MCF 10A (cell line): ENCODE data around the gene PDLIM7. TPM values are rescaled to one million over a fixed set of nuclear protein-coding genes. Genes with fewer than 3 reads are reported as not detected.
A peak's percentile ranks its signal among the peaks of the same experiment; 100 is the strongest.

Source experiments
- BruUV-seq: library from RNA; stranded (reverse); fragments of 400-500 nt; replicated peaks from 2 replicates; lab custom pipeline; 2021; lab: Mats Ljungman, UMichigan
- CTCF ChIA-PET: fragments of 300-600 bp; sonication (Branson Sonifier 250); formaldehyde crosslinking; extraction: SDS; loops from one replicate; lab custom pipeline; 2021; ENCODE audit warnings: antibody characterized with exemption, inconsistent platforms; lab: Yijun Ruan, JAX
- POLR2A ChIA-PET: fragments of 300-600, 350-650 bp; sonication (Branson Sonifier 250); formaldehyde crosslinking; extraction: SDS; loops from one replicate; lab custom pipeline; 2020; ENCODE audit warnings: antibody characterized with exemption, inconsistent platforms; lab: Yijun Ruan, JAX
- DNase-seq: peaks from one replicate; pipeline ENCODE4 v3.0.0-alpha.2; 2018; ENCODE audit not compliant: unreplicated experiment
- H3K27ac Mint-ChIP-seq: one replicate; pipeline ENCODE4 v1.8.0; 2022; ENCODE audit warnings: mild to moderate bottlenecking, low read depth, mixed read lengths; ENCODE audit not compliant: unreplicated experiment
- H3K27me3 Mint-ChIP-seq: one replicate; pipeline ENCODE4 v1.8.0; 2022; ENCODE audit warnings: mixed read lengths; ENCODE audit not compliant: insufficient read depth, unreplicated experiment
- H3K36me3 Mint-ChIP-seq: one replicate; pipeline ENCODE4 v1.8.0; 2022; ENCODE audit warnings: mild to moderate bottlenecking, moderate library complexity, mixed read lengths; ENCODE audit not compliant: insufficient read depth, unreplicated experiment
- H3K4me1 Mint-ChIP-seq: one replicate; pipeline ENCODE4 v1.8.0; 2022; ENCODE audit warnings: mixed read lengths; ENCODE audit not compliant: insufficient read depth, unreplicated experiment
- H3K4me3 Mint-ChIP-seq: one replicate; pipeline ENCODE4 v1.8.0; 2022; ENCODE audit warnings: mild to moderate bottlenecking, moderate library complexity, mixed read lengths; ENCODE audit not compliant: unreplicated experiment
- H3K9me3 Mint-ChIP-seq: one replicate; pipeline ENCODE4 v1.8.0; 2022; ENCODE audit warnings: mixed read lengths; ENCODE audit not compliant: unreplicated experiment
- intact Hi-C: fragments of 100-400 bp; cut with micrococcal nuclease; formaldehyde crosslinking; loops from 2 replicates; pipeline ENCODE4 v1.14.1; 2022
- total RNA-seq: library from RNA; stranded (reverse); gene quantifications from 2 replicates; pipeline ENCODE4 v1.2.3, GENCODE V29; 2022
- TF ChIP-seq, protein P1 (sequence below): fragments of 200-600 bp; IDR thresholded peaks from one replicate; pipeline ENCODE4 v1.8.0; 2022; ENCODE audit warnings: antibody characterized with exemption, mild to moderate bottlenecking; ENCODE audit not compliant: unreplicated experiment

PDLIM7 gene
- total RNA-seq, 1 experiment from 2014 or later, result 257 TPM

DNA sequence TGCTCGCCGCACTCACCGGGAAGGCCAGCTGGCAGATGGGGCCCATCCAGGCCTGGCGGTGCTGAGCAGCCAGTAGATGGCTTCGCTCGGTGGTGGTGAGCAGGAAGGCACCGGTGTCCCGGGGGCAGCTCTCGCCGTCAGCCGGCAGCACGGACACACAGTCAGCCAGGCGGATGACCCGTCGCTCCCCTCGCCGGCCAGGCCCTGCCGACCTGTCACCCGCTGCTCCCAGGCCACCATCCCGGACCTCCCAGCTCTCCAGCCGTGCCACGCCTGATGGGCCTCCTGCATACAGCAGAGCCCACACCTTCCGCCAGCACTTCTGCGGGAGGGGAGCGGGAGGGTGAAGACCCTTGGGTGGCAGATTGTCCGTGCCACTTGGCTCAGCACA, 10.8 kb upstream of the PDLIM7 start:
- ChIA-PET CTCF (interaction anchor here (0.8 to 3.0 kb wide), 6 partner anchors 10 to 616 kb away, joined by 3 to 10 read pairs (median 4); partner anchors contain the start of gene PDLIM7), POLR2A (interaction anchor here (1.2 kb wide), 1 partner anchor 9 kb away, joined by 3 read pairs; no protein-coding TSS in a partner anchor)
- TF ChIP-seq, protein P1, sequence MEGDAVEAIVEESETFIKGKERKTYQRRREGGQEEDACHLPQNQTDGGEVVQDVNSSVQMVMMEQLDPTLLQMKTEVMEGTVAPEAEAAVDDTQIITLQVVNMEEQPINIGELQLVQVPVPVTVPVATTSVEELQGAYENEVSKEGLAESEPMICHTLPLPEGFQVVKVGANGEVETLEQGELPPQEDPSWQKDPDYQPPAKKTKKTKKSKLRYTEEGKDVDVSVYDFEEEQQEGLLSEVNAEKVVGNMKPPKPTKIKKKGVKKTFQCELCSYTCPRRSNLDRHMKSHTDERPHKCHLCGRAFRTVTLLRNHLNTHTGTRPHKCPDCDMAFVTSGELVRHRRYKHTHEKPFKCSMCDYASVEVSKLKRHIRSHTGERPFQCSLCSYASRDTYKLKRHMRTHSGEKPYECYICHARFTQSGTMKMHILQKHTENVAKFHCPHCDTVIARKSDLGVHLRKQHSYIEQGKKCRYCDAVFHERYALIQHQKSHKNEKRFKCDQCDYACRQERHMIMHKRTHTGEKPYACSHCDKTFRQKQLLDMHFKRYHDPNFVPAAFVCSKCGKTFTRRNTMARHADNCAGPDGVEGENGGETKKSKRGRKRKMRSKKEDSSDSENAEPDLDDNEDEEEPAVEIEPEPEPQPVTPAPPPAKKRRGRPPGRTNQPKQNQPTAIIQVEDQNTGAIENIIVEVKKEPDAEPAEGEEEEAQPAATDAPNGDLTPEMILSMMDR, result no peak
- no peaks in the 10 kb centered on the region for H3K27me3 Mint-ChIP-seq
- no peaks in the 10 kb centered on the region for H3K9me3 Mint-ChIP-seq
- no peak overlapping the region for H3K27ac Mint-ChIP-seq
- H3K4me1 Mint-ChIP-seq, result peaks cover 2% of the 10 kb centered on the region
- peaks cover 30% of the 10 kb centered on the region for H3K36me3 Mint-ChIP-seq
- intact Hi-C loops, result no loop called here
- H3K4me3 Mint-ChIP-seq, result no peak overlapping the region
- no peak for DNase-seq
- no TSS peak for BruUV-seq

DNA sequence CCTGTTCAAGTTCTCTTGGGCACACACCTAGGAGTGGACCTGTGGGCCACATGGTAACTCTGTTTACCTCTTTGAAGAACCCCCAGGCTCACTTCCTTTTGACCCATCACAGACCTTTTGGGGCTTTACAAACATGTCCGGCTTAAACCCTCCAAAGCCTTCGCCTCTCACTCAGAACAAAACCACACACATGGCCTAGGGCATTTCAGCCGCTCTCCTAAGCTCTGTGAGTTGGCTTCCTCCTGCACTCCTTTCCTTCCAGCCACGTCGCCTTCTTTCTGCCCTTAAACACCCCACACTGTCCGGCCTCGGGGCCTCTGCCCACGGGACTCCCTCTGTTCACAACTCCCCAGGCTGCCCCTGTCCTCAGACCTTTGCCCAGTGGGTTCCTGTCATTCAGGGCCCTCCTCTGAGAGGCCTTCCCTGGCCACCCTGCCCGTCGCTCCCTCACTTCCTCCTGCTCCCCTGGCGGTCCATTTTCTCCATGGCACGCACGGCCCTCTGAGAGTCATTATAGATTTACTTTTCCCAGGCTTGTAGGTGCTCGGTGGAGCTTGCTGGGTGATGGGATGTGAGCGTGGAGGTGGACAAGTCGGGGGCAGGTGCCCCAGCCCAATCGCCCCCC, 10.3 kb upstream of the PDLIM7 start:
- TF ChIP-seq, protein P1, result no peak
- CTCF ChIA-PET, result interaction anchor here (0.8 to 3.0 kb wide), 9 partner anchors 10 to 394 kb away, joined by 3 to 12 read pairs (median 4); partner anchors contain the start of gene PDLIM7
- H3K4me3 Mint-ChIP-seq, result no peak overlapping the region
- BruUV-seq, result no TSS peak
- intact Hi-C loops, result no loop called here
- peaks cover 7% of the 10 kb centered on the region for H3K4me1 Mint-ChIP-seq
- peaks cover 25% of the 10 kb centered on the region for H3K36me3 Mint-ChIP-seq
- no peak overlapping the region for H3K27ac Mint-ChIP-seq
- H3K27me3 Mint-ChIP-seq, result no peaks in the 10 kb centered on the region
- POLR2A ChIA-PET, result interaction anchor here (1.0 kb wide), 1 partner anchor 10 kb away, joined by 4 read pairs; no protein-coding TSS in a partner anchor
- DNase-seq, result no peak
- no peaks in the 10 kb centered on the region for H3K9me3 Mint-ChIP-seq

DNA sequence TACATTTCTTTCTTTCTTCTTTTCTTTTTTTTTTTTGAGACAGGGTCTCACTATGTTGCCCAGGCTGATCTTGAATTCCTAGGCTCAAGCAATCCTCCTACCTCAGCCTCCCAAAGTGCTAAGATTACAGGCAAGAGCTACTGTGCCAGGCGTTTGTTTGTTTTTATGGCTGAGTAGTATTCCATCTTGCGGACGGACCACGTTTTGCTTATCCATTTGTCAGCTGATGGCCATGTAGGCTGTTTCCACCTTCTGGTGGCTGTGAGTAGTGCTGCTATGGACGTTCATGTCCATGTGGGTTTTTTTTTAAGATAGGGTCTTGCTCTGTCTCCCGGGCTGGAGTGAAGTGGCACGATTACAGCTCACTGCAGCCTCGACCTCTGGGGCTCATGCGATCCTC, 9.8 kb upstream of the PDLIM7 start:
- Mint-ChIP-seq H3K4me1 (peaks cover 13% of the 10 kb centered on the region), H3K27ac (no peak overlapping the region), H3K27me3 (no peaks in the 10 kb centered on the region), H3K4me3 (no peak overlapping the region), H3K36me3 (peaks cover 20% of the 10 kb centered on the region), H3K9me3 (no peaks in the 10 kb centered on the region)
- BruUV-seq, result no TSS peak
- POLR2A ChIA-PET, result interaction anchor here (1.0 kb wide), 1 partner anchor 9 kb away, joined by 4 read pairs; no protein-coding TSS in a partner anchor
- intact Hi-C loops, result no loop called here
- DNase-seq, result no peak
- TF ChIP-seq, protein P1, result peak; percentile 31
- CTCF ChIA-PET, result interaction anchor here (0.8 to 3.0 kb wide), 8 partner anchors 10 to 393 kb away, joined by 3 to 12 read pairs (median 4); partner anchors contain the start of gene PDLIM7

DNA sequence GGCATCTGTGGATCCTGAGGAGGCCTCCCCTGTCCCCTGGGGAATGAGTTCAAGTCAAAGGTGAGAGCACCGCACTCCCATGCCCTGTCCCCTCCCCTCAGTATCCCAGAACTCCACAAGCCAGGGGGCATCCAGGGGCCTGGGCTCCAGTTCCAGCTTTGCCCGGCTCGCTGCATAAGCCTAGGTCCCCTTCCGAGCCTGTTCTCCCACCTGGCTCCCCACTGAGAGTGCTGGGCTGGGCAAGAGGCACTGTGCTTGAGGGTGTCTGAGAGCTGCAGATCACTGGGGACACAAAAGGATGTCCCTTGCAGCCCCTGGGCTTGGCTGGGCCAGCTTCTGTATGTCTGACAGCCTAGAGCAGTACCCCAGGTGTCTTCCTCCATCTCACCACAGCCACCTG, 7.7 kb upstream of the PDLIM7 start:
- ChIA-PET CTCF (interaction anchor here (0.7 to 2.7 kb wide), 3 partner anchors 12 to 136 kb away, joined by 3 to 12 read pairs (median 4); partner anchors contain the start of gene DDX41), POLR2A (no interaction called here)
- H3K36me3 Mint-ChIP-seq, result peaks cover 5% of the 10 kb centered on the region
- H3K4me1 Mint-ChIP-seq, result peaks cover 24% of the 10 kb centered on the region
- BruUV-seq, result no TSS peak
- H3K4me3 Mint-ChIP-seq, result no peak overlapping the region
- H3K9me3 Mint-ChIP-seq, result no peaks in the 10 kb centered on the region
- intact Hi-C loops, result no loop called here
- DNase-seq, result no peak
- no peaks in the 10 kb centered on the region for H3K27me3 Mint-ChIP-seq
- TF ChIP-seq, protein P1, result no peak
- no peak overlapping the region for H3K27ac Mint-ChIP-seq
